GM19397 (cell line): ENCODE results near the gene DHRSX.
A peak's percentile ranks its signal among the peaks of the same experiment; 100 is the strongest.
"Not testable (repeated sequence)": the region's sequence is repeated elsewhere in the genome, so short reads cannot be mapped to it uniquely, and the experiment has no call there.

Experiments used
- ATAC-seq: cut with Tn5 transposase; IDR thresholded peaks from one replicate; pipeline ENCODE4 v1.9.1; 2021; ENCODE audit warnings: mild to moderate bottlenecking, moderate library complexity; ENCODE audit not compliant: unreplicated experiment

Gene DHRSX

GRCh38 chrX:2520539-2520938, 19.8 kb upstream of the DHRSX start:
- ATAC-seq, result no peak

DNA sequence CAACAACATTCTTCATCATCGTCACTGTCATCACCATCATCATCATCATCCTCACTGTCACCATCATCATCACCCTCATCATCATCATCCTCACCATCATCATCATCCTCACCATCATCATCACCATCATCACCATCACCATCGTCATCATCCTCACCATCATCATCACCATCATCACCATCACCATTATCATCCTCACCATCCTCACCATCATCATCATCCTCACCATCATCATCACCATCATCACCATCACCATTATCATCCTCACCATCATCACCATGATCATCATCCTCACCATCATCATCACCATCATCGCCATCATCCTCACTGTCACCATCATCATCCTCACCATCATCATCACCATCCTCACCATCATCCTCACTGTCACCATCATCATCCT, 18.9 kb upstream of the DHRSX start:
- not testable (repeated sequence) for ATAC-seq

DNA sequence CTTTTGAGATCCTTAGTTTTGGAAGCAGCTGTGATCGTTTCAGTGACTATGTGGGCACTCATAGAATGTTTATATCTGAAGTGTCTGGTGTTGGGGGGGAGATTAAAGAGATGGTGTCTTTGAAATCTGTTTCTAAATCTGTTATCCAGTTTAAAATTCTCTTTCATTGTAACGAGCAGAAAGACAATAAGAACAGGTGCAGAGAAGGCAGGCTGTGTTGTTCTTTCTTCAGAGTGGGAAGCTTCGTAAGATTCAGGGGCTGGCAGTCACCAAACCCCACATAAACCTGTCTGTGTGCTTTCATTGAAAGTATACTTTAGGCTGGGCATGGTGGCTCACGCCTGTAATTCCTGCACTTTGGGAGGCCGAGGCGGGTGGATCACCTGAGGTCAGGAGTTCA, 16.3 kb upstream of the DHRSX start:
- ATAC-seq, result peak; percentile 3

- ATAC-seq, result peak; percentile 61
Measured at GRCh38 chrX:2516623-2517022, 15.8 kb upstream of the DHRSX start.

DNA sequence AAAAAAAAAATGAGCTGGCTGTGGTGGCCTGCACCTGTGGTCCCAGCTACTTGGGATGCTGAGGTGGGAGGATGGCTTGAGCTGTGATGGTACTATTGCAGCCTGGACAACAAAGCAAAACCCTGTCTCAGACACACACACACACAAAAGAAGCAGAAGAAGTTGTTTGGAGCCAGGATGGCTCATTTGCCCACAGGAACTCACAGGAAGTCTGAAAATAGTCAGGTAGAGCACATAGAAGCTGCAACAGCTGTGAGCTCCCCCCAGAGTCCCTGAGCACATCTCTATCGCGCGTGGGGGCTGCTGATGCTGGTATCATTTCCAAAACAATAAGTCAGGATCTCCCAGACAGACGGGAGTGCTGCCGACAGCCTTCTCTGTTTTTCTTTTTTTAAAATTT, 13.4 kb upstream of the DHRSX start:
- no peak for ATAC-seq

DNA sequence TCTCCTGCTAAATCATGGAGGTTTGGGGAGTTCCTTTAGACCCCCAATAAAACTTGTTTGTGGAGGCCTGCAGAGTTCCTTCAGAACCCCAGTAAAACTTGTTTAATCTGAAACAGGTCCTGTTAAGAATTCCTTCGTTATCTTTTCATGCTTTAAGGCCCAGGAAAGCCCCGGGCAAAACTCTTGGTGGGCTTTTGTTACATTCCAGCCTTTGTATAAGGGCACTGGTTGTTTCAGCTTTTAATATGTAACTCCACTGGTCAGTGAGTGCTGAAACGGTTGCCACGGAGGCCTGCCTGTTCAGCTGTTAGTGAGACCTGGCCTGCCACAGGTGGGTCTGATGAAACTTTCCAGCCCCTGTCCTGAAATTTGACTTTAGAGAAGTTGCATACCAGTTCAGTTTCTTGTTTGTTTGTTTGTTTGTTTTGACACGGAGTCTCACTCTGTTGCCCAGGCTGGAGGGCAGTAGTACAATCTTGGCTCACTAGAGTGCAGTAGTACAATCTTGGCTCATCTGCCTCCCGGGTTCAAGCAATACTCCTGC, 12.4 kb upstream of the DHRSX start:
- ATAC-seq, result no peak

GRCh38 chrX:2512501-2512900, 11.7 kb upstream of the DHRSX start:
- no peak for ATAC-seq

DNA sequence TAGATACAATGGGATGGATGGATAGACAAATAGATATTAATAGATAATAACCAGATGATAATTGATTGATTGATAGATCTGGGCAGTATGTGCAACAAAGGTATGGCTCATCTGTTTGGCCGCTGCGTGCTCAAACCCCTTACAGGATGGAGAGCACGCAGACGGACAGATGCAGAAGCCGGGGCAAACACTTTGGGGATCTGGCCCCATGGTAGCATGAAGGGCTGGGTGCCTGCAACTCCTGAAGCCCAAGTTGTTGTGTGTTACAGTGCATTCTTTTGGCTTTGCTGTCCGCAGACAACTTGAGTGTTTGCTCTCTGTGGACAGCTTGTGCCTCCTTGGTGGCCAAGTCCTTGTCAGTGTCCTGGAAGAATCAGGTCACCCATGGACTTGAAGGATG, 10.6 kb upstream of the DHRSX start:
- no peak for ATAC-seq

- ATAC-seq, result no peak
Measured at GRCh38 chrX:2508648-2509335, 8.0 kb upstream of the DHRSX start.

DNA sequence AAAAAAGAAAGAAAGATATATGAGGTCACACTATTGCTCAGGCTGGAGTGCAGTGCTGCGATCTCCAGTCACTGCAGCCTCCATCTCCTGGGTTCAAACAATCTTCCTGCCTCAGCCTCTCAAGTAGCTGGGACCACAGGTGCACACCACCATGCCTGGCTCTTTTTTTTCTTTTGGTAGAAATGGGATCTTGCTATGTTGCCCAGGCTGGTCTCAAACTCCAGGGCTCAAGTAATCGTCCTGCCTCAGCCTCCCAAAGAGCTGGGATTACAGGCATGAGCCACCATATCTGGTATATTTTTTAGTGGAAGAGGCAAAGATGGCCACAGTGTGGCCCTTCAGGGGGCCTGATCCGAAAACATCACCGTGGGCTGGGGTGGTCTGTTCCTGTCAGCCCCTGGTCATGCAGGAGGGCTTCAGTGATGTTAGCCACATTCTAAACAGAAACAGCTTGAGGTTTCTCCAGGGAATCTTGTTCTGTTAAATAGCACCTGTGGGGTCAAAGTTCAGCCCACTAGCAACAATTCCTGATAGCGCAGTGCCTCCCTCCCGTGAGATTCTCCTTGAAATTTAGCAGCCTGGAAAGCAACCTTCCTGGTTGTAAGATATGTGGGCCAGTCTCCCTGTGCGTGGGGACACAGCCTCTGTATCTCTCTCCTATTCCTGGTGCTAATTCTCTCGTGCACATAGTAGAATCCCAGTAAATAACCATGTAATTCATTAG, 7.3 kb upstream of the DHRSX start:
- no peak for ATAC-seq

DNA sequence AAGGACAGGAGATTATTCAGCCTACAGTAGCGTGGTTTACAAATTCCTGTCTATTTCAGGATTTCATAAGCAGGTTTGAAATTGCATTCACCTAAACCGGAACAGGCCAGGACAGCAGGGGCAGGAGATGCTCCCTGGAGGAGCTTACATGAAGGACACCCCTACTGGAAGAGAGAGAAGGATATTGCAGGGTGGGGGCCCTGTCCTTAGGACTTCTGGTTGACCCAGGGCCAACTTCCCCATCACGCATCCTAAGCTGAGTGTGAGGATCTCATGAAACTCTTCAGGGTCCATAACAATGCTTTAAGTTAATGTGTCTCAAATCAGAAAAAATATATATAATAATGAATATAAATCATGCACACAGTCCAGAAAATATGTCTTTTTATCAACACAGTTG, 6.4 kb upstream of the DHRSX start:
- no peak for ATAC-seq

DNA sequence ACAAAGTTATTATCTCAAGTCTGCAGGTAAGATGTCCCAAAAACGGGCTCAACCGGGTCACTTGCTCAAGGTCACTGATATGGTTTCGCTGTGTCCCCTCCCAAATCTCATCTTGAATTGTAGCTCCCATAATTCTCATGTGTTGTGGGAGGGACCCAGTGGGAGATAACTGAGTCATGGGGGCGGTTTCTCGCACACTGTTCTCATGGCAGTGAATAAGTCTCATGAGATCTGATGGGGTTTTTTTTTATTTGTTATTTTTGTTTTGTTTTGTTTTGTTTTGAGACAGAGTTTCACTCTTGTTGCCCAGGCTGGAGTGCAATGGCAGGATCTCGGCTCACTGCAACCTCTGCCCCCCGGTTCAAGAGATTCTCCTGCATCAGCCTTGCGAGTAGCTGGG, 4.6 kb upstream of the DHRSX start:
- not testable (repeated sequence) for ATAC-seq

DNA sequence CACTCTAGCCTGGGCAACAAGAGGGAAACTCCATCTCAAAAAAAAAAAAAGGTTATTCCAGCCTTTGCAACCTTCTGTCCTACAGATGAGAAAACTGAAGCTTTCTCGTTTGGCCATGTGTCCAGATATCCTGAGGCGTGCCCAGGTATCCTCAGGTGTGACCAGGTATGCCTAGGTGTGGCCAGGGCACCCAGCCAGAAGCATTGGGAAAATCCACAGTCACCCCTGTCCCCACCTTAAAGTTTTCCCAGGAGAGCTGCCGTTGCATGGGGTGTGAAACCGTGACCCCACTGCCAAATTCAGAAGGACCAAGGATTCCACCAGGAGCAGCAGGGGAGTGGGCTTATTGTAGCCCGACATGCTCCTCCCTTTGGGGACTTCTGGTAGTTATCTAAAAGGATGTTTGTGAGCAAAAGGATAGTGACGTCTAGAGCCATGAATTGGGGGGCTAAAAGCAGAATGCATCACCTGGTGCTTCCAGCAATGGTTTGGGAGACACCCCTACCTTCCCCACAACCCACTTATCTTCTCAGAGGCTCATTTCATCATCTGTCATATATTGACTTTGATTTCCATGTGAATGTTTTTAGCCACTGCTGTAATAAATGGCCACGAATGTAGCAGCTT, 4.0 kb upstream of the DHRSX start:
- no peak for ATAC-seq

GRCh38 chrX:2503591-2504500, 3.1 kb upstream of the DHRSX start:
- no peak for ATAC-seq

DNA sequence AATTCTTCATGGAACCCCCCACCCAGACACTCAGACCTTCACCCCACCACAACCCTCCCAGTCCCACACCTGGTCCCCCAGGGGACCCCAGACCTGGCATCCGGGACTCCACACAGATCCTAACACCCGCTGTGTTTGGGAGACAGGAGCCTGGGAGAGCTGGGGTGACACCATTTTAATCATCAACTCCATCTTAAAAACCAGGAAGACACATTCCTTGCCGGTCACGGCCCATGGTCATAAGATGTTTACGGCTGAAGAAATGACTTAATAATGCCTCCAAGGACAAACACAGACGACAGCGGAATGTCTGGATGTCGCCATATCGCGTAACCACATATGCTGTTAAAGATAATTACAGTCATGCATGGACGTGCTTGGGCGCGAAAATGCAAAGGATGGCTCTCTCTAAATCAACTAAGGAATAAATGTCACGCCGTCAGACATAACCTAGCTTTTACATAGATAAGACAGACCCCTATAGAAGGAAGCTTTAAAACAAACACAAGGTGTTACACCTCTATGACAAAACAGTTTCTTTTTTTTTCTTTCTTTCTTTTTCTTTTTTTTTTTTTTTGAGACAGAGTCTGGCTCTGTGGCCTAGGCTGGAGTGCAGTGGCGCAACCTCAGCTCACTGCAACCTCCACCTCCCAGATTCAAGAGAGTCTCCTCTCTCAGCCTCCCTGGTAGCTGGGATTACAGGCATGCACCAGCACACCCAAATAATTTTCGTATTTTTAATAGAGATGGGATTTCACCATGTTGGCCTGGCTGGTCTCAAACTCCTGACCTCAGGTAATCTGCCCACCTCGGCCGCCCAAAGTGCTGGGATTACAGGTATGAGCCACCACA, 2.1 kb upstream of the DHRSX start:
- ATAC-seq, result no peak

DNA sequence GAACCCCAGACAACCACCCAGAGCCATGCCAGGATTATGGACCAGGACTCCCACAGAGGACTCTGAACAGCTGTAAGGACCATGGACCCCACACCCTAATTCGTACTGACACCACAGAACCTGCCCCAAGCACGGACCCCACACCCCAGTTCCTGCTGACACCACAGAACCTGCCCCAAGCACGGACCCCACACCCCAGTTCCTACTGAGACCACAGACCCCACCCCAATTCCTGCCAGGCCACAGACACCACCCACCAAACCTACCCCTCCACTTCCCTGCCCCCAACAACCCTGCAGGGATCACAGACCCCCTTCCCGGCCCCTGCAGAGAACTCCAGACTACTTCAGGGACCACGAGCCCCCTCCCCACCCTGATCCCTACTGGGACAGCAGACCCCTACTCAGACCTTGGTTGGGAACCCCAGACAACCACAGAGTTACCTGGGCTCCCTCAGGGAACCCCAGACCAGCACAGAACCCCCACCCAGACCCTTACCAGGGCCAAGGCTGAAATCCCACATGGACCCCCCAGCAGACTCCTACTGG, 1.4 kb upstream of the DHRSX start:
- no peak for ATAC-seq

DNA sequence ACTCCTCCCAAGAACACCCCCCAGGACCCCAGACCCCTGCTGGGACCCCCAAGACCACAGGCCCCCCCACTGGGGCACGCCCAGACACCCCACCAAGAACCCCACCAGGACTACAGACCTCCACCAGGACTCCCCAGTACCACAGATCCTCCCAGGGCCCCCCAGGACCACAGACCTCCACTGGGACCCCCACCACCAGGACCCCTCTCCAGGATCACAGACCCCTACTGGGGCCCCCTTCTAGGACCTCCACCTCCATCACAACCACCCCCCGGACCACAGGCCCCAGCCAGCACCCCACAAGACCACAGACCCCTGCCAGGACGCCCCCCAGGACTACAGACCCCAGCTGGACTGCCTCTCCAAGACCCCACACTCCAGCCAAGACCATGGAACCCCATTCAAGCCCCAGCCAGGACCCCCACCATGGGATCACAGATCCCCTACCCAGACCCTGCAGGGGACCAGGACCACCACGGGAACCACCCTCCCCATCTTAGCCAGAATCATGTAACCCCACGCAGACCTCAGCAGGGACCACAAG, 855 bp upstream of the DHRSX start:
- ATAC-seq, result no peak

GRCh38 chrX:2500091-2500802, 529 bp downstream of the DHRSX start:
- ATAC-seq, result peak; percentile 49

GRCh38 chrX:2499507-2499906, 1.3 kb downstream of the DHRSX start:
- no peak for ATAC-seq
